GM06990 (cell line): Measurements from ENCODE around the gene SWAP70.
"Not testable (repeated sequence)": the region's sequence is repeated elsewhere in the genome, so short reads cannot be mapped to it uniquely, and the experiment has no call there.

ENCODE experiments used
- DNase-seq: peaks from one replicate; pipeline ENCODE4 v3.0.0-alpha.2; 2011; ENCODE audit not compliant: insufficient read length; ENCODE audit errors: extremely low read depth
- H3K27me3 ChIP-seq: replicated peaks from 2 replicates; pipeline ENCODE4 v1.6.0; 2011; ENCODE audit warnings: low read length; ENCODE audit not compliant: control insufficient read depth, insufficient read depth
- H3K36me3 ChIP-seq: 2 replicates; pipeline ENCODE4 v1.5.1; 2011; ENCODE audit warnings: low read length; ENCODE audit not compliant: control insufficient read depth, insufficient read depth
- H3K4me3 ChIP-seq: replicated peaks from 2 replicates; pipeline ENCODE4 v1.5.1; 2011; ENCODE audit warnings: low read depth, mild to moderate bottlenecking, control low read depth, low read length
- TF ChIP-seq, protein P1 (sequence below): IDR thresholded peaks from 2 replicates; pipeline ENCODE4 v1.5.1; 2011; ENCODE audit warnings: low read length, control low read depth, mild to moderate bottlenecking, inconsistent platforms; ENCODE audit not compliant: insufficient read depth, poor library complexity, severe bottlenecking

SWAP70 gene

DNA sequence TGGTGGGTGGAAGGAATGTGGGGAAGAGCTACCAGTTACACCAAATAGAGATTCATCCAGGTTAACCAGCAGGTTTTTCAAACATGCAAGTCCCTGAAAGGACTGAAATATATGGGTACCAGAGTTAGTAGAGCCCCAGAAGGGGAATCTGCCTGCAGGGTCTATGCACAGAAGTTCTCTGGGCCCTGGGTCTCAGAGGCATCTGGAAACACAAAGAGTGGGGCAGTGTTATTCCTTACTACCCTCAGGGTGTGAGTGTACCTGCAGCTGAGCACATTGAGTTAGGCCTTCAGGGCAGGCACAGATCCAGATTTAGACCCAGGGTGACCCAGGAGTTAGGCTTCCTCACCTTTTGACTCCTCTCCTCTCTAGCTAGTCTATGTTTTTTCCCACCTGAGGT lies 43.9 kb upstream of the SWAP70 start:
- no peak for DNase-seq
- H3K4me3 ChIP-seq: no peak overlapping the region
- no peaks in the 10 kb centered on the region for H3K27me3 ChIP-seq
- no peaks in the 10 kb centered on the region for H3K36me3 ChIP-seq
- TF ChIP-seq, protein P1, sequence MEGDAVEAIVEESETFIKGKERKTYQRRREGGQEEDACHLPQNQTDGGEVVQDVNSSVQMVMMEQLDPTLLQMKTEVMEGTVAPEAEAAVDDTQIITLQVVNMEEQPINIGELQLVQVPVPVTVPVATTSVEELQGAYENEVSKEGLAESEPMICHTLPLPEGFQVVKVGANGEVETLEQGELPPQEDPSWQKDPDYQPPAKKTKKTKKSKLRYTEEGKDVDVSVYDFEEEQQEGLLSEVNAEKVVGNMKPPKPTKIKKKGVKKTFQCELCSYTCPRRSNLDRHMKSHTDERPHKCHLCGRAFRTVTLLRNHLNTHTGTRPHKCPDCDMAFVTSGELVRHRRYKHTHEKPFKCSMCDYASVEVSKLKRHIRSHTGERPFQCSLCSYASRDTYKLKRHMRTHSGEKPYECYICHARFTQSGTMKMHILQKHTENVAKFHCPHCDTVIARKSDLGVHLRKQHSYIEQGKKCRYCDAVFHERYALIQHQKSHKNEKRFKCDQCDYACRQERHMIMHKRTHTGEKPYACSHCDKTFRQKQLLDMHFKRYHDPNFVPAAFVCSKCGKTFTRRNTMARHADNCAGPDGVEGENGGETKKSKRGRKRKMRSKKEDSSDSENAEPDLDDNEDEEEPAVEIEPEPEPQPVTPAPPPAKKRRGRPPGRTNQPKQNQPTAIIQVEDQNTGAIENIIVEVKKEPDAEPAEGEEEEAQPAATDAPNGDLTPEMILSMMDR: no peak

DNA sequence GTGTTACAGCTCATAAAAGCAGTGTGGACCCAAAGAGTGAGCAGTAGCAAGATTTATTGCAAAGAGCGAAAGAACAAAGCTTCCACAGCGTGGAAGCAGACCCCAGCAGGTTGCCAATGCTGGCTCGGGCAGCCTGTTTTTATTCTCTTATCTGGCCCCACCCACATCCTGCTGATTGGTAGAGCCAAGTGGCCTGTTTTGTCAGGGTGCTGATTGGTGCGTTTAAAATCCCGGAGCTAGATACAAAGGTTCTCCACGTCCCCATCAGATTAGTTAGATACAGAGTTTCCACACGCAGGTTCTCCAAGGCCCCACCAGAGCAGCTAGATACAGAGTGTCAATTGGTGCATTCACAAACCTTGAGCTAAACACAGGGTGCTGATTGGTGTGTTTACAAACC lies 41.5 kb upstream of the SWAP70 start:
- not testable (repeated sequence) for H3K36me3 ChIP-seq, DNase-seq, H3K4me3 ChIP-seq, H3K27me3 ChIP-seq

DNA sequence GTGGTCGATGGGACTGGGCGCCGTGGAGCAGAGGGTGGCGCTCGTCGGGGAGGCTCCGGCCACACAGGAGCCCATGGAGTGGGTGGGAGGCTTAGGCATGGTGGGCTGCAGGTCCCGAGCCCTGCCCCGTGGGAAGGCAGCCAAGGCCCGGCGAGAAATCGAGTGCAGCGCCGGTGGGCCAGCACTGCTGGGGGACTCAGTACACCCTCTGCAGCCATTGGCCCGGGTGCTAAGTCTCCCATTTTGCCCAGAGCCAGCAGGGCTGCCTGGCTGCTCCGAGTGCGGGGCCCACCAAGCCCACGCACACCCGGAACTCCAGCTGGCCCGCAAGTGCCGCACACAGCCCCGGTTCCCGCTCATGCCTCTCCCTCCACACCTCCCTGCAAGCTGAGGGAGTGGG lies 40.8 kb upstream of the SWAP70 start:
- not testable (repeated sequence) for H3K36me3 ChIP-seq, H3K27me3 ChIP-seq, DNase-seq, H3K4me3 ChIP-seq

DNA sequence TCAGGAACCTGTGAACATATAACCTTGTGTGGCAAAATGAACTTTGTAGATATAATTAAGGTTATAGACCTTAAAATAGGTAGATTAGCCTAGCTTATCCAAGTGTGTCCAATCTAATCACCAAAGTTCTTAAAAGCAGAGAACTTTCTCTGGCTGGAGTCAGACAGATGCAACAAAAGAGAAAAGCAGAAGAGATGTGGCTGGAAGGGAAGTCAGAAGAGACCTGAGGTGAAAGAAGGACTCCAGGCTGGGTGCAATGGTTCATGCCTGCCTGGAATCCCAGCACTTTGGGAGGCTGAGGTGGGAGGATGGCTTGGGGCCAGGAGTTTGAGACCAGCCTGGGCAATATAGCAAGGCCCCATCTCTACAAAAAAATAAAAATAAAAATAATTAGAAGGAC lies 39.4 kb upstream of the SWAP70 start:
- no peak for DNase-seq
- Histone ChIP-seq H3K4me3 (no peak overlapping the region), H3K36me3 (no peaks in the 10 kb centered on the region), H3K27me3 (no peaks in the 10 kb centered on the region)
- TF ChIP-seq, protein P1: no peak

DNA sequence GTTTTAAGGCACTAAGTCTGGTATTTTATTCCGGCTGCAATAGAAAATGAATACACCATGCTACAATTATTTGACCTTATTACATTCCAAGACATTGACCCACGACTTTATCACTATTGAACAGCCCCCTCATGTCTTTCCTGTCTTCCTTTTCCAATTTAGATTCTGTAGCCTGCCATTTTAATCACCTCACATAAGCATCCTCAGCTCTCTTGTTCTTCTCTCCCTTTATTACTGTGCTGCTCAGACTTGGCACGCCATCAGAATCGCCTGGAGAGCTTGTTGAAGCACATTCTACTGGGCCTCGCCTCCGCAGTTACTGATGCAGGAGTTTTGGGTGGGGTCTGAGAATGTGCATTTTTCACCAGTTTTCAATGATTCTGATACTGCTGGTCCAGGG lies 38.7 kb upstream of the SWAP70 start:
- TF ChIP-seq, protein P1: no peak
- no peaks in the 10 kb centered on the region for H3K36me3 ChIP-seq
- H3K27me3 ChIP-seq: no peaks in the 10 kb centered on the region
- no peak for DNase-seq
- no peak overlapping the region for H3K4me3 ChIP-seq

DNA sequence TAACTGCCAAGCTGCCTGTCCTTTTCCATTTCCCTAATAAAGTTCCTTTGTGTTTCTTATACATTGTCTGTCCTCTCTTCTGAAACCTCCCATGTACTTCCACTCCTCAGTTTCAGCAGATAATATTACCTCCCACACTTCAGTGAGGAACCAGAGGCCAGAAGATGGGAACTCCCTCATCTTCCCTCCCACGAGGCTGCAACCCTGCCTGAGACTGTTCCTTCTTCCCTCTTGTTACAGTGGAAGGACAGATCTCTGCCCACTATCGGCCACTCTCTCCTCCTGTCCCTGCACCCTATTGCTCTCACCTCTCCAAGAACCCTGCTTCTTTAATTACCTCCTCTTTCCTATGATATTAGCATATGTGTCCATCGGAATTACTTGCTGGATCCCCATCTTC lies 38.1 kb upstream of the SWAP70 start:
- DNase-seq: no peak
- Histone ChIP-seq H3K36me3 (no peaks in the 10 kb centered on the region), H3K4me3 (no peak overlapping the region)

More for the DNA sequence above, 38.1 kb upstream of the SWAP70 start:
- no peaks in the 10 kb centered on the region for H3K27me3 ChIP-seq
- TF ChIP-seq, protein P1: no peak
